HCT116 (cell line): Measurements from ENCODE around the gene NSG1. TPM values are rescaled to one million over a fixed set of nuclear protein-coding genes. Genes with fewer than 3 reads are reported as not detected.

ENCODE experiments used
- ATAC-seq: fragments of 200-7000 bp; cut with Tn5 transposase; 2 replicates; pipeline ENCODE4 v1.9.1; 2020; ENCODE audit warnings: mild to moderate bottlenecking, moderate library complexity
- BruUV-seq: library from RNA; stranded (reverse); fragments of 400-500 nt; replicated peaks from 2 replicates; lab custom pipeline; 2021; lab: Mats Ljungman, UMichigan
- CTCF ChIA-PET: fragments of 300-600 bp; sonication (Branson Sonifier 250); formaldehyde crosslinking; loops from one replicate; lab custom pipeline; 2021; ENCODE audit warnings: antibody characterized with exemption; lab: Charles Lee
- POLR2A ChIA-PET: fragments of 300-600, 350-600 bp; sonication (Branson Sonifier 250); formaldehyde crosslinking; loops from one replicate; lab custom pipeline; 2021; ENCODE audit warnings: antibody characterized with exemption; lab: Charles Lee
- RAD21 ChIA-PET, 2 experiments: fragments of 300-600 bp; sonication (Branson Sonifier 250); formaldehyde crosslinking; loops; one replicate each; lab custom pipeline; 2023; ENCODE audit warnings: low total read pairs in 2 of 2; ENCODE audit not compliant: uncharacterized antibody in 2 of 2, unreplicated experiment in 2 of 2, low non-redundant PET in 1 of 2; lab: Charles Lee
- DNase-seq: peaks from one replicate; pipeline ENCODE4 v3.0.0-alpha.2; 2010; ENCODE audit warnings: low read depth, low spot score
- H2AFZ ChIP-seq: fragments of 200-600 bp; shearing (Covaris generic), sonication (generic); 2 replicates; pipeline ENCODE4 v1.6.1; 2017; ENCODE audit warnings: low read depth, mixed run types, mixed read lengths, antibody characterized with exemption, low read length; ENCODE audit not compliant: poor library complexity, severe bottlenecking
- H3K27ac ChIP-seq: 2 replicates; pipeline ENCODE4 v1.5.1; 2012; ENCODE audit warnings: low read depth, low read length
- H3K27me3 ChIP-seq: fragments of 200-600 bp; sonication (generic); 2 replicates; pipeline ENCODE4 v1.6.1; 2016; ENCODE audit warnings: mixed run types, low read length, mixed read lengths; ENCODE audit not compliant: insufficient read depth
- H3K36me3 ChIP-seq, 2 experiments: fragments of 200-500 bp in 1 of 2; fragments of 200-600 bp in 1 of 2; sonication (Bioruptor generic) in 1 of 2; sonication (generic) in 1 of 2; 2 replicates each; pipeline versions ENCODE4 v1.5.1 to v1.6.1; 2014 to 2016; ENCODE audit warnings: low read length in 2 of 2, inconsistent platforms in 1 of 2, mixed read lengths in 1 of 2, mixed run types in 1 of 2; ENCODE audit not compliant: insufficient read depth in 2 of 2, control insufficient read depth in 1 of 2
- H3K4me1 ChIP-seq, 2 experiments: fragments of 200-600 bp in 1 of 2; sonication (generic) in 1 of 2; 2 replicates each; pipeline versions ENCODE4 v1.5.1 to v1.6.1; 2012 to 2017; ENCODE audit warnings: low read length in 2 of 2, inconsistent platforms in 1 of 2, mild to moderate bottlenecking in 1 of 2, mixed read lengths in 1 of 2, mixed run types in 1 of 2, moderate library complexity in 1 of 2; ENCODE audit not compliant: insufficient read depth in 2 of 2, control insufficient read depth in 1 of 2
- H3K4me2 ChIP-seq: fragments of 200-600 bp; sonication (generic); 2 replicates; pipeline ENCODE4 v1.6.1; 2017; ENCODE audit warnings: mixed run types, low read length, mixed read lengths
- H3K4me3 ChIP-seq, 2 experiments: fragments of 200-600 bp in 1 of 2; sonication (generic) in 1 of 2; replicated peaks in 1 of 2; 2 replicates each; pipeline ENCODE4 v1.5.1; 2011 to 2016; ENCODE audit warnings: low read length in 2 of 2, control low read depth in 1 of 2, low read depth in 1 of 2, mild to moderate bottlenecking in 1 of 2, mixed read lengths in 1 of 2, mixed run types in 1 of 2
- H3K79me2 ChIP-seq: fragments of 200-600 bp; sonication (generic); 2 replicates; pipeline ENCODE4 v1.6.1; 2017; ENCODE audit warnings: mild to moderate bottlenecking, mixed run types, low read length, moderate library complexity, mixed read lengths; ENCODE audit not compliant: insufficient read depth
- H3K9ac ChIP-seq: fragments of 200-600 bp; sonication (generic); 2 replicates; pipeline ENCODE4 v1.6.1; 2016; ENCODE audit warnings: low read length, mixed read lengths
- H3K9me2 ChIP-seq: fragments of 200-600 bp; sonication (generic), shearing (Covaris generic); 2 replicates; pipeline ENCODE4 v1.6.1; 2017; ENCODE audit warnings: mixed run types, mild to moderate bottlenecking, moderate library complexity; ENCODE audit not compliant: insufficient read depth
- H3K9me3 ChIP-seq, 2 experiments: fragments of 200-500 bp in 1 of 2; fragments of 200-600 bp in 1 of 2; sonication (Bioruptor generic) in 1 of 2; sonication (generic) in 1 of 2; 2 replicates each; pipeline ENCODE4 v1.6.1; 2014 to 2017; ENCODE audit warnings: low read length in 2 of 2, mixed read lengths in 2 of 2, inconsistent platforms in 1 of 2, low read depth in 1 of 2, mild to moderate bottlenecking in 1 of 2, mixed run types in 1 of 2, moderate library complexity in 1 of 2; ENCODE audit not compliant: control insufficient read depth in 1 of 2, insufficient read depth in 1 of 2
- H4K20me1 ChIP-seq: fragments of 200-600 bp; sonication (generic), shearing (Covaris generic); 2 replicates; pipeline ENCODE4 v1.6.1; 2017; ENCODE audit warnings: mixed run types, mild to moderate bottlenecking, moderate library complexity; ENCODE audit not compliant: insufficient read depth
- CTCF ChIP-seq, 3 experiments: fragments of 200-600 bp in 1 of 3; sonication (generic) in 1 of 3; IDR thresholded peaks in 2 of 3; conservative IDR thresholded peaks in 1 of 3; 2 replicates each; pipeline ENCODE4 v1.5.1; 2012 to 2017; ENCODE audit warnings: low read depth in 2 of 3, low read length in 2 of 3, antibody characterized with exemption in 1 of 3, borderline replicate concordance in 1 of 3, control low read depth in 1 of 3, mild to moderate bottlenecking in 1 of 3, mixed read lengths in 1 of 3, mixed run types in 1 of 3, moderate library complexity in 1 of 3; ENCODE audit not compliant: insufficient read depth in 1 of 3
- EZH2phosphoT487 ChIP-seq: fragments of 200-600 bp; IDR thresholded peaks from 2 replicates; pipeline ENCODE4 v1.6.1; 2018; ENCODE audit warnings: antibody characterized with exemption, borderline replicate concordance
- REST ChIP-seq: IDR thresholded peaks from 2 replicates; pipeline ENCODE4 v1.6.1; 2012; ENCODE audit warnings: low read depth
- SP1 ChIP-seq: IDR thresholded peaks from 2 replicates; pipeline ENCODE4 v1.6.1; 2012; ENCODE audit warnings: low read depth
- YY1 ChIP-seq: IDR thresholded peaks from 2 replicates; pipeline ENCODE4 v1.6.1; 2011; ENCODE audit warnings: low read length, low read depth, moderate library complexity, mild to moderate bottlenecking; ENCODE audit not compliant: insufficient replicate concordance; ENCODE audit errors: extremely low read depth
- ZNF274 ChIP-seq: fragments of 200-500 bp; sonication (Bioruptor generic); IDR thresholded peaks from 2 replicates; pipeline ENCODE4 v1.6.1; 2014; ENCODE audit warnings: mild to moderate bottlenecking, low read depth, low read length, inconsistent platforms
- intact Hi-C: fragments of 100-400 bp; cut with micrococcal nuclease; formaldehyde crosslinking; loops from 2 replicates; pipeline ENCODE4 v1.10.0; 2022
- total RNA-seq: library from RNA; stranded (reverse); gene quantifications from one replicate; pipeline ENCODE4 v1.2.1, GENCODE V29; 2021; ENCODE audit not compliant: unreplicated experiment

The NSG1 gene
- total RNA-seq, 1 experiment from 2014 or later, result 0.12 TPM

- Histone ChIP-seq H2AFZ (no peak overlapping the region), H4K20me1 (no peaks in the 10 kb centered on the region), H3K27ac (no peak overlapping the region), H3K9me3 (no peaks in the 10 kb centered on the region), H3K9ac (no peak overlapping the region), H3K27me3 (no peaks in the 10 kb centered on the region), H3K79me2 (no peaks in the 10 kb centered on the region), H3K4me1 (no peaks in the 10 kb centered on the region), H3K9me2 (no peaks in the 10 kb centered on the region), H3K4me2 (no peak overlapping the region), H3K36me3 (no peaks in the 10 kb centered on the region), H3K4me3 (no peak overlapping the region)
- POLR2A ChIA-PET, result no interaction called here
- RAD21 ChIA-PET, result no interaction called here
- intact Hi-C loops, result no loop called here
- no peak for ATAC-seq
- CTCF ChIA-PET, result no interaction called here
- no peak for TF ChIP-seq REST
- TF ChIP-seq SP1, result no peak
- TF ChIP-seq ZNF274, result no peak
- TF ChIP-seq CTCF (IDR thresholded peaks at IDR 0.05 in 2 of 3, conservative IDR thresholded peaks at IDR 0.05 in 1 of 3; ENCODE audit: borderline replicate concordance in 1 of 3, insufficient read depth in 1 of 3, low read depth in 2 of 3, low read length in 2 of 3), result no peak
- TF ChIP-seq EZH2phosphoT487, result no peak
- no peak for TF ChIP-seq YY1
- BruUV-seq, result no TSS peak
- DNase-seq, result no peak
Observed at GRCh38 chr4:4344915-4345527, 41.9 kb upstream of the NSG1 start.
